NCI-H524 (cell line): ENCODE results near the gene MEP1B.
A peak's percentile ranks its signal among the peaks of the same experiment; 100 is the strongest.
"Not testable (repeated sequence)": the region's sequence is repeated elsewhere in the genome, so short reads cannot be mapped to it uniquely, and the experiment has no call there.

Source experiments
- DNase-seq, 2 experiments: peaks; one replicate each; lab custom pipeline; 2025; lab: John Stamatoyannopoulos, UW

The MEP1B gene

DNA sequence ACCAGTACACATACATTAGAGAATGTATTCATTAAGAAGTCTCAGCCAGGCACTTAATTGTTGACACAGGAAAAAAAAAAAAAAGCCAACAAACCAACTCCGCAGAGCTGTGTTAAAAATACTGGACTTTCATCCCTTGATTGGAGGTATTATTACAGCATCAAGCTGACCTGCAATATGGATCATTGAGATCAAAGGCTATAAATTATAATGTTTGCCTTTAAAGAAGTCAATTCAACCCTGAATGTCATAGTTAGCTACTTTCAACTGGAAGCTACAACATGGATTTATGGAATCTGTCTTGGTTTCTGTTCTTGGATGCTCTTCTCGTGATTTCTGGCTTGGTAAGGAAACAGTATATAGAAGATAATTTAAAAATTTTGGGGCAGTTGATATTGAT, at the start of gene MEP1B:
TSS of gene MEP1B (plus strand) at position 250 of the 400 bp plus-strand sequence. CDS start at position 282, 32 bp downstream.
- DNase-seq, result no peak

- no peak for DNase-seq
These were observed 41.5 kb upstream of the MEP1B start for GRCh38 chr18:32148185-32148870.

DNA sequence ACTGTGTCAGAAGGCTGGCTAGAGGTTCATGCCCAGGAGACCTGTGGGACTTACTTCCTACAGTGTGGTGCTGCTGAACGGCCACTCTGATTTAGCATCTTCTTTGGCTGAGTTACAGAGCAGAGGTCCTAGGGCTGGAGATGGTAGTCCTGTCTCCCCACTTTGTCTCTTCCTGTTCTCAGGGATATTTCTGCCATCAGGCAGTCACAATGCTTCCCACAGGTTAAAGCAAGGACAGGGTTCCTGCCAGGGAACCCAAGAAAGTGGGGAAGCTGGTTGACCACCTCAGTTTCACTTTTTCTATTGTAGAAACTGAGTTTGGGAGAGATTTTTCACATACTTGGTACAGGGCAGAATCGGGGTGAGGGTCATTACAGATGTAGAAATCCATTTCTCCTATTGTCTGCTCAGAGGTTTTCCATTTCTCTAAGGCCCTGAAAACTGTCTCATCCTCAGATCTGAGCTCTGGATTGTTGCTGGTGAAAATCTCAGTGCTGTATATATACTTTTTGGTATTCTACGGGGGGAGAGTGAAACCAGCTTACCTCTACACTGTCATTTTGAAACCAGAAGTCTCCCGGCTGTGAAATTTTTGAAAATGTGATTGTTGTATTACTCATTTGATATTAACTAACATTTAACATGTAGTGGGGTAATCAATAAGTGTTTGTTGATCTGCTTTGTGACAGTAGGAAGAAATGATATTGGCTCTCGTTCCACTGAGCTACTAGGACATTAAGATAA, 37.0 kb upstream of the MEP1B start:
- DNase-seq, result no peak

DNA sequence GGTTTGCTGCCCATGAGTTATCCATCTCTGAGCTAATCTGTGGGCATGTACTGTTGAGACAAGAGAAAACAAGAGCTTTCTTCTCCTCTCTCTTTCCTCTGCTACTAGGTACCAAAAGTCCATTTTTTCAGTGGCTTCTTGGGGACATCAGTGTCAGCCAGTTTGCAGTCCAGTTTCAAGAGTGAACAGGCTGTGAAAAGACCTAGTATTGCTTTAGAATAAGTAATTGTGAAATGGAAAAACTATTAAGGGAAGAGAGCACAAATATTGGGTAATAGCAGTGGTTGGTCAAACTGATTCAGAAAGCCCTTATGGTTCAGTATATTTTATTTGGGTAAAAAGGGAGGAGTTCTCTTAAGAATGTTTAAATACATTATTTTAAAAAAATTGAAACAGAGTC, 33.0 kb upstream of the MEP1B start:
- no peak for DNase-seq

DNA sequence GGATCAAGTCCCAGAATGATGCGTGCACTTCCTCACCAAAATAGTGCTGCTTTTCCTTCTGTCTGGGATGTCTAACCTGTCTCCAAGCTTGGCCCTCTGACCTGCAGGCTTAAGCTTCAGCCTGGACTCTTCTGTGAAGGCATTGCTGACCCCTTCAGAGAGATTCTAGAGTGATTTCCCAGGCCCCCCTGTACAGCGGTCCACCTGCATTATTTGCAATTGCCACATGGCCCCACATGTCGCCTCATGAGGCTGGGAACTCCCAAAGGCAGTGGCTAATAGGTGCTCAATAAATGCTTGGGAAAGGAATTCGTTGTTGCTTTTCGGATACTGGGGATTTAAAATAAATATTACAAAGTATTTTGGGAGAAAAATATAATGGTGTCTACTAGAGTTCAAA, 32.3 kb upstream of the MEP1B start:
- no peak for DNase-seq

DNA sequence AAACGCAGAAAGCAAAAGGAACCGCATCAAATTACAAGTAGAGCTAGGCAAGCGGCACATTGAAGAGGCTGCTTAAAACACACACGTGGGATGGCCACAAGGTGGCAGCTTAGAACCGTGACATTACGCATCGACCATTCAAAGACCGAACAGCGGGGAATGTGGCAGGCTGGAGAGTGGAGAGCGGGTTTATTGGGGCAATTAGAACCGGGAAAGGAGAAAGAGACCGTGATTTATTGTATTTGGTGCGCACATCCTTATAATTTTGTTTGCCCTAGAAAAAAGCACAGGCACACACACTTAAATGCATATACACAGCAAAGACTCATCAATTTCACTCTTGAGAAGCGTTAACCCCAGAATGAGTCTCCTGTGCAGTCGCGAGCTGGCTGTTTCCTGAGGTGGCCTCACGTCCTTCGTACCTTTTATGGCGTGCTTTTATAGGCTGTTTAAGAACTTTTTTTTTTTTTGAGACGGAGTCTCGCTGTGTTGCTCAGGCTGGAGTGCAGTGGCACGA, 31.7 kb upstream of the MEP1B start:
- DNase-seq, result peak; percentile 66 to 91

GRCh38 chr18:32158631-32159030, 31.2 kb upstream of the MEP1B start:
- not testable (repeated sequence) for DNase-seq

- DNase-seq, result no peak
These were observed 29.3 kb upstream of the MEP1B start for GRCh38 chr18:32160547-32160946.

DNA sequence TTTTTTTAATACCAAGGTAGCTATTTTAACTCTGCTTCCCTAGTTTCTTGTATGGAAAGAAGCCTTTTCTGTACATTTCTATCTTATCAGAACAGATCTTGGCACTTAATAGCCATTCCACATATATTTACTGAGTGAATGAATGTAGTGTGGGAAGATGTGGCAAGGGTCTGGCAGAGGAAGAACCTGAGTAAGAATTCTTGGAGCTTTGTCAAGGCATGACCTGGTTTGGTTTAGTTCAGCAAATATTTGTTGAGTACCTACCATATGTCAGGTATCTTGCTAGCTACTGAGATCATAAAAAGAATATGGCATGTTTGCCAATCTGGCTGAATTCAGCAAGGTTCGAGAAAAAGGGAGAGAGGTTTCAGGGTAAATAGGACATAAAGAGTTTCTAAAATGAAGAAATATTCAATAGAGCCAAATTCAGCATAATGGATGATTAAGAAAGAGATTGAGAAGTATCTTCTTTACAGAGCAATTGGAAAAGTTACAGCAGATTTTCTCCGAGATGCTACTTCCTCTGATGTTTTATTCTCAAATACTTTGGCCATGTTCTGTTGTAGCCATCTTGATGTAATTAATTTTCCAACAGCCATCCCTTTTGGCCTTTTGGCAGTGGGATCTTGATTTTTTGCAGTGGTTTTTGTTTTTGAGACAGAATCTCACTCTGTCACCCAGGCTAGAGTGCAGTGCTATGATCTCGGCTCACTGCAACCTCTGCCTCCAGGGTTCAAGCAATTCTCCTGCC, 21.7 kb upstream of the MEP1B start:
- DNase-seq, result no peak

DNA sequence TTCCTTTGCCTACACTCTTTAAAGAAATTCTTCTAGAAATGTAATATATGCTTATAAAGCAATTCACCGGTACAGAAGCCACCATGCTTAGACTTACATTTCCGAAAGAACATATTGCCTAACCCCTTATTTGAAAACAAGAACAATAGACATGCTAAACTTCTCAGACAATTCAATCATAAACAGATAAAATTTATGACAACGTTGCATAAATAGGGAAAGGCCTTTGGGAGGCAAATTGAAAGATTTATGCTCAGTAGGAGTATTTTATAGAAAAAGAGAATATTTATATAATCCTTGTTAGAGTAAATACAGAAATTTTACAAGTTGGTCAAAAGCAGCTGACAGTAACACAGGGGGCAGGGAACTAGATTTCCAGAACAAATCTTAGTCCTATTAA, 16.2 kb upstream of the MEP1B start:
- DNase-seq, result no peak

GRCh38 chr18:32174719-32175118, 15.1 kb upstream of the MEP1B start:
- DNase-seq, result no peak

GRCh38 chr18:32175265-32175664, 14.6 kb upstream of the MEP1B start:
- no peak for DNase-seq

DNA sequence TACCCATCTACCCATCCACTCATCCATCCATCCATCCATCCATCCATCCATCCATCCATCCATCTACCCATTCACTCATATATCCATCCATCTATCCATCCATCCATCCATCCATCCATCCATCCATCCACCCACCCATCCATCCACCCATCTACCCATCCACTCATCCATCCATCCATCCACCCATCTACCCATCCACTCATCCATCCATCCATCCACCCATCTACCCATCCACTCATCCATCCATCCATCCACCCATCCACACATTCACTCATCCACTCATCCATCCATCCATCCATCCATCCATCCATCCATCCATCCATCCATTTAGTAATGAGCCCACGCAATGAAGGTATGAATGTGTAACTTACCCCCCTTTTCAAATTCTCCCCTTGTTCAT, 13.1 kb upstream of the MEP1B start:
- not testable (repeated sequence) for DNase-seq

DNA sequence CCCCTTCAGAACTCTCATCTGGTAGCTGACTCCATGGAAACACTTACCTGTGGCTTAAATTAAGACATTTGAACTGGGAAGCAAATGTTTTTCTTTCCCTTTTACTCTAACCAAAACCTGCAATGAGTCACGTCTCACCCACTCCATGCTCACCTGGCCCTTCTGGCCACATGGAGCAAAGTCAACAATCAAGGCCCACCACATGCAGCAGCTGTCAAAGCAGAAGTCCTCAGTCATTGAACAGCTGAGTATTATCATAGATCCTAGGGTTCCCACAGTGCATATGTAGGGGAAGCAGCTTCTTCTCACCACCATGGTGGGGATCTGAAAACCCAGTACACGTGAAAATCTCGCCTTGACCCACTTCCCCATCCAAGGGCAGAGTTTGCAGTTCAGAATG, 12.3 kb upstream of the MEP1B start:
- DNase-seq, result no peak

GRCh38 chr18:32183503-32183902, 6.3 kb upstream of the MEP1B start:
- DNase-seq, result no peak

DNA sequence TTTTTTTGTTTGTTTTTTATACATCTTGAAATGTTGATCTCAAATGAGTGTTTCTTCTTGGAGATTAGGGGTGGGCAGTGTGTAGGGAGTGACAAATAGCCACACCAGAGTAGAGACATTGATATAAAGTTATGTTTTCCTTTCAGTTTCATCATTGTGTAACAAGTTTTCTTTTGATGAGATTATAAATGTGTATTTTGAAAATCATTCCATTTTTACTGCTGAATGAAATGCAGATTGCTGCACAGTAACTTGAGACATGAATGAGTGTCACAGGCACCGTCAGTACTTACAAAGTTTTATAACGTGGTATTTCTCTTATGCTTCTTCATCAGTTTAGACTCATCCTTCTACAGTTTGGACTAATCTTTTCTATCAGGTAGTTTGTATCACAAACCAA, 370 bp downstream of the MEP1B start:
- no peak for DNase-seq

- DNase-seq, result no peak
These were observed 6.3 kb downstream of the MEP1B start for GRCh38 chr18:32195881-32196815.

DNA sequence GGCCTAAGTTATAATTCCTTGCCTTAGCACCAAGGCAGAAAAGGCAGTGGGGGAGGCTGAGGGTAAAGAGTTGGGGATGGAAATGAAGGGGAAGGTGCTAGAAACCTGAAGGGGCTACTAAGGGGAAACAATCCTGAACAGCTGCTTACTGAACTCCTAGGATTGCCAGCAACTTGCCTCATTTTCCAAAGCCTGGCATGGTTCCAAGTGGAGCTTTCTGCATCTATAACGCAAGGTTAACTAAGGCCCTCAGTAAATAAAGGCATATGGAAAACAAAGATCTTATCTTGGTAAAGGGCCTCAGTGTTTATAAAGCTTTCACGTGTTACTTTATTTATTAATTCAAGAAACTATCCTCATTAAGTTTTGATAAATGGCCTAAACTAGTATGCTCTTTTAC, 10.9 kb downstream of the MEP1B start:
- peak; percentile 79 to 93 for DNase-seq

GRCh38 chr18:32201948-32202672, 12.3 kb downstream of the MEP1B start:
- DNase-seq, result no peak

DNA sequence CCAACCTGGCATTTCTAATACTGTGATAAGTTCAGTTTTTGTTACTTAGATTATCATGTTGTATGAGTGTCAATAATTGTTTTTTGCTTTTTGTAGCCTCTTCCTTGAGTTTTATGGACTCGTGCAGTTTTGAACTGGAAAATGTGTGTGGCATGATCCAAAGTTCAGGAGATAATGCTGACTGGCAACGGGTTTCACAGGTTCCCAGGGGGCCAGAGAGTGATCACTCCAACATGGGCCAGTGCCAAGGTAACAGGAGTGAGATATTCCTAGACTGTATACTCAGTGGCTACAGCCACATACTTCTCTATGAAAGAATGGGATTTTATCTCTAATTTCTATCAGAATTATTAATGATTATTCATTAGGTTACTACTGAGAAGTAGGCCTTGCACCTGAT, 18.2 kb downstream of the MEP1B start:
- no peak for DNase-seq

GRCh38 chr18:32208577-32208976, 18.7 kb downstream of the MEP1B start:
- no peak for DNase-seq
